HG03342 (cell line): ENCODE results near the gene CAP1.

ENCODE experiments used
- ATAC-seq: cut with Tn5 transposase; IDR thresholded peaks from one replicate; pipeline ENCODE4 v1.9.1; 2021; ENCODE audit warnings: mild to moderate bottlenecking, moderate library complexity; ENCODE audit not compliant: unreplicated experiment

The CAP1 gene

DNA sequence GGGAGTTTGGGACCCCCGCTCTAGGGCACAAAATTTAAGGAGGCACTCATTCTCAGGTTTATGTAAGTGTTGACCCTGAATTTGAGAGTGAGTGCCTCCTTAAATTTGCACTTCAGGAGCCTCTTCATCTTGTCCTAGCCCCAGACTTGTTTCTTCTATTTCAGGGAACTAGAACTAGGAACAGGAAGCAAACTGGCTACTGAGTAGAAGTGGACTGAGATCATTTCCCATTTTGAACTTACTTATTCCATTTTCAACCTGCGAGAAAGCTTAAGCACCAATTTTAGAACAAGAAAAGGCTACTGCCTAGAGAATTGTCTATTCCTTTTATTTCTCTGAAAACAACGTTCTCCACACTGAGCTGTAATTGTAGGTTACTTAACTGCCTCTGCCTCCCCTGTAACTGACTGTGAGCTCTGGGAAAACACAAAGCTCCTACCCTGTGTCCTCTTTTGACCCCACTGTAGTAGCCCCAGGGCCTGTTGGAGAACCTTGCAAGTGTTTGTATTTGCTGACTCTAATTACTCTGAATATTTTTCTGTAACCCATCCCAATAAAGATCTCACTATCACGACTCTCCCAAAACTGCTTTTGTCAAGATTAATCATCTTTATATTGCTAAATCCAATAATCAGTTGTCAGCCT lies 54.1 kb downstream of the CAP1 start:
- no peak for ATAC-seq

DNA sequence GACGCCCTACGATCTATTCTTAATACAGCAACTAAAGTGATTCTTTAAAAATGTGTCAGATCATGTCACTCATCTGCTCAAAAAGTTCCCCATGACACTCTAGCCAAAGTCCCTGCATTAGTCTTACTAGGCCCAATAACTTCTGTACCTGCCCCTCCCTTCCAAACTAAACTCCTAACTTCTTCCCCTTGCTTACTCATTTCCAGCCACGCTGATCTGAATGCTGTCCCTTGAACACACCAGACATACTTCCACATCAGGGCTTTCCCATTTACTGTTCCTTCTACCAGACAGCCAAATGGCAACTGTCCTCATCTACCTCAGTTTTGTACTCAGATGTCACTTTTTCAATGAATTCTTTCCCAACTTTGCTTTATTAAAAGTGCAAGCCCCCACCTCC lies 55.3 kb downstream of the CAP1 start:
- ATAC-seq = no peak

DNA sequence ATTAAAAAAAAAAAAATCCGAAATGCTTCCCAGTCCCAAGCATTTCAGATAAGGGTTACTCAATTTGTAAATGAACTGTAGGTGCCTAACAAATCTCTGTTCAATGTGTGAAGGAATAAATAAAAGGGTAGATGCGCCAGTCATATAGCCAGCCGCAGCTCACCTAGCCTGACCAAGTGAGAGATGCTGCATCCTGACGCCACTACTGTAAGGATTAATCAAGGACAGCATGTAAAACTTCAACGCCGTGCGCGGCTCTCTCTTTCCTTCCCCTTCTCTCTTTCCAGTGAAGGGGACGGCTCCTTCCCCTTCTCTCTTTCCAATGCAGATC lies 56.1 kb downstream of the CAP1 start:
- ATAC-seq = peak; percentile 20

DNA sequence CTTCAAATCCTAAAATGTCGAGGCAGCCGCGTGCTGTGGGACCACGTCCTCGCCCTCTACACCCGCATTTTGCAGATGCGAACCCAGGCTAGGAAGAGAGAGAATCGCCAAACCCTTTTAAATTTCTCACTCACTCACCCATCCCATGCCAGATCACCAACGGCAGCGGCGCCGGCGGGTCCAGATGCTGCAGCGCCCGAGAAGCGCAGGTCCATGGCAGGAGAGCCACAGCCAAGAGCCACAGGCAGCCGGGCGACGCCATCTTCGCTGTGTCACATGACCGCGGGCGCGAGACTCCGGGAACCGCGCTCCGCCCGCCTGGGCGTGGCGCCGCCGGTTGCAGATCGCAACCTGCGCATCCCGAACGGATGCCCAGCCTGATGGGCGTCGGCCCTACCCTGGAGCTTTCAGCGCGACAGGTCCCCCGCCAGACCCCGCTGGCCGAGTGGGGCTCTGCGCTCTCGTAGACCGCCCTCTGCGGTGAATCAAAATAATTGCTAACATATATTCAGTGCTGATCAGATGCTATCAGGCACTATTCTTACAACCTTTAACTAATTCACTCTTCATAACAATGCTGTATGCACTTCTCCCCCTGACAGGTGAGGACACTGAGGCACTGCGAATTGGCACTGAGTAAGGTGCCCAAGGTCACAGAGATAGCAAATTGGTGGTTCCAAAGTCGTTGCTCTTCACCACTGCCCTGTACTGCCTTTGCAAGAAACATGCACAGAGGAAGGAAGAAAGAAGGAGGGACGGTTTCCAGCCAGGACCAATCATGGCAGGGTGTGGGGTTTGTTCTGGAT lies 56.7 kb downstream of the CAP1 start, which contains the start of gene PPT1:
TSS of gene PPT1 (minus strand) at position 276 of the 806 bp plus-strand sequence. CDS start at position 262, 14 bp downstream.
- ATAC-seq = peak; percentile 74

DNA sequence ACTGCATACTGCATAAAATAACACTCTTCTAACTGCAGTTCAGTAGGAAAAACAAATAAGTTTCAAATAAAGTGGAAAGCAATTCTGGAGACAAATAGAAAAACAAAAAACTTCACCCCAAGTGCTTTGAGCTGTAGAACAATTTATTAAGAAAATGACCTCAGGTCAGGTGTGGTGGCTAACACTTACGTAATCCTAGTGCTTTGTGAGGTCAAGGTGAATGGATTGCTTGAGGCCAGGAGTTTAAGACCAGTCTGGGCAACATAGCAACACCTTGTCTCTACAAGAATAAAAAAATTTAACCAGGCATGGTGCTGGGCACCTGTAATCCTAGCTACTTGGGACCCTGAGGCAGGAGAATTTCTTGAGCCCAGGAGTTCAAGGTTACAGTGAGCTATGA lies 61.5 kb downstream of the CAP1 start:
- no peak for ATAC-seq

DNA sequence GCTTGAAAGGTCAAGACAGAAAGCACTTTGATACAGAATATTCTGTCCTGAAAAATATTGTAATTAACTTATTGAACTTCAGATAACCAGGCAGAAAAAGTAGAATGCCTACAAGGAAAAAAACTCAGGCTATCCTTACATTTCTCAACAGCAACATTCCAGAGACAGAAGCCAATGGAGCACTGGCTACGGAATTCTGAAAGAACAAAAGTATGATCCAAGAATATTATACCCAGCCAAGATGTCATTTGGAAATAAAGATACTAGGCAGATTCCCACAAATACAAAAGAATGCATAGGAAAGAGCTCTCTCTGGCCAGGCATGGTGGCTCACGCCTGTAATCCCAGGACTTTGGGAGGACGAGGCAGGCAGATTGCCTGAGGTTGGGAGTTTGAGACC lies 62.4 kb downstream of the CAP1 start:
- no peak for ATAC-seq

DNA sequence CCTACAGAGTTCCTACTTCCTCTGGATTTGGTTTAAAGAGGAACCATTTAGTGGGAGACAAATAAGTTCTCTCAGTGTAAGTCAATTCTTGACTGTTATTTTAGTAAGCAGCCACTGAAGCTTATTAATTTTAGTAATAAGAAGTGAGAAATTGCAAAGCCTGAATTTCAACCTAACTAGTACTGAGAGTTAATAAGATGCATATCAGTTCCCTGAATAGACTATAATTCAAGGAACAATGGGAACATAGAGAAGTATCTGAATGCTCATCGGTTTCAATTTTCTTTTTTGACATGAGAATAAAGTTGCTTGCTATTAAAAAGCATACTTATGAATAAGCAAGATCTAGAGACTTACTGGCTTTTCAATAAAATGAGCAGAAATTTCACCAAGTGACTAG lies 64.5 kb downstream of the CAP1 start:
- ATAC-seq = no peak

DNA sequence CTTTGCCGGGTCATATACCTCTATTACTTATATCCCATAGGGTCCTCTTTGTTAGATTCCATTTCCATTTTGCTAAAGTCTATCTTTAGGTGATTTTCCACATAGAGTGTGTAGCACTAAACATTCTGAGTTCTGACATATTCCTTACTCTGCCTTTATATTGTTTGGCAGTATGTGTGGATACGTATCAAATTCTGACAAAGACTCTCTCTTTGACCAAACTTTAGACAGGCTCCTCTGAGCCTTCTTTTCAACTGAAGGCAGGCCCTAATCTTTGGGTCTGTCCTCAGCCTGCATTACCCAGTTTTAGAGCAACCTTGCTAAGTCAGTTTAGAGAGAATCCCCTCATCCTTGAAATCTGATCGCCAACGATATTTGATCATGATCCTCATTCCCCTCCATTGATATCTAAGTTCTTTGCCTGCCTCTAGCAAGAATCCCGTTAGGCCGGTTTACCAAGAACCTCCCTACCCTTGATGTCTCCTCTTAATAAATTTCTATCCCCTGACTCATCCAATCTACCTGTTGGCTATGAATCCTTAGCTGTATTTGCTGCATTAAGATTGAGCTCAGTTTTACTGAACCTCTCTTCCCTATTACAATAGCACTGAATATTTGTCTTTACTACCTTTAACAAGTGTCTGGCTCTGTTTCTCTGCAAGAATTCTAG lies 66.9 kb downstream of the CAP1 start:
- no peak for ATAC-seq

DNA sequence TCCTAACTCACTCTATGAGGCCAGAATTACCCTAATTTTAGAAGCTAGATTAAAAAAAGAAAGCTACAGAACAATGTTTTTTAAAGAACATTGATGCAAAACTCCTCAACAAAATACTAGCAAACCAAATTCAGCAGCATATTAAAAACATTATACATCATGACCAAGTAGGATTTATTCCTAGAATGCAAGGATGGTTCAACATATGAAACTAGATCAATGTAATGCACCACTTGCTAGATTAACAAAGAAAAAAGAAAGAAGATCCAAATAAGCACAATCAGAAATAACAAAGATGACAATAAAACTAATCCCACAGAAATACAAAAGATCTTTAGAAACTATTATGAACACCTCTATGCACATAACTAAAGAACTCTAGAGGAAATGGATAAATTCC lies 69.9 kb downstream of the CAP1 start:
- ATAC-seq = no peak

DNA sequence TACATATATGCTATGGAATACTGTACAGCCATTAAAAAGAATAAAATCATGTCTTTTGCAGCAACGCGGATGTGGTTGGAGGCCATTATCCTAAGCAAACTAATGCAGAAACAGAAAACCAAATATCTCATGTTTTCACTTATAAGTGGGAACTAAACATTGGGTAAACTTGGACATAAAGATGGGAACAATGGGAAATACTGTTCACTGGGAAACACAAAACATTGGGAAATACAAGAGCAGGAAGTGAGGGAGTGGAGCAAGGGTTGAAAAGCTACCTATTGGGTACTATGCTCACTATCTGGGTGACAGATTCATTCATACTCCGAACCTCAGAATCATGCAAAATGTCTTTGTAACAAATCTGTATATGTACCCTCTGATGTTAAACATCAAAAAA lies 73.9 kb downstream of the CAP1 start:
- ATAC-seq = no peak

DNA sequence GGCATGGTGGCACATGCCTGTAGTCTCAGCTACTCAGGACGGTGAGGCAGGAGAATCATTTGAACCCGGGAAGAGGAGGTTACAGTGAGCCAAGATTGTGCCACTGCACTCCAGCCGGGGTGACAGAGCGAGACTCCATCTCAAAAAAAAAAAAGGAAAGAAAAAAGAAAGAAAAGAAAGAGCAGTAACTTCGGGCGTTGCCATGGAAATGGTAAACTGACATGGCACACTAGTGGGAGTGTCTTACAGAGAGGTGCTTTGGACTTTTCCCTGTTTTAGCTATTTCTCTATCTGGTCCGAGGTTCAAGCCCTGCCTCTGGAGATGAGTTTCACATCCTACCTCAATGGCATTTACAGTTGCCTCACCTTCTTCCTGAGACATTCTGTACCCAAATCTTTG lies 79.6 kb downstream of the CAP1 start:
- ATAC-seq = no peak
